Stimulated activated CD4-positive, alpha-beta T cell treated with anti-CD3 and anti-CD28 coated beads, Interleukin-4, amount 100 ng/mL, for 4 hours (primary cell): Measurements from ENCODE around the gene SERPINA1.

Source experiments
- DNase-seq, 2 experiments: peaks; one replicate each; pipeline ENCODE4 v3.0.0-alpha.2; 2020

Gene SERPINA1

GRCh38 chr14:94382716-94383596 lies 5.4 kb downstream of the SERPINA1 start:
- DNase-seq = no peak

DNA sequence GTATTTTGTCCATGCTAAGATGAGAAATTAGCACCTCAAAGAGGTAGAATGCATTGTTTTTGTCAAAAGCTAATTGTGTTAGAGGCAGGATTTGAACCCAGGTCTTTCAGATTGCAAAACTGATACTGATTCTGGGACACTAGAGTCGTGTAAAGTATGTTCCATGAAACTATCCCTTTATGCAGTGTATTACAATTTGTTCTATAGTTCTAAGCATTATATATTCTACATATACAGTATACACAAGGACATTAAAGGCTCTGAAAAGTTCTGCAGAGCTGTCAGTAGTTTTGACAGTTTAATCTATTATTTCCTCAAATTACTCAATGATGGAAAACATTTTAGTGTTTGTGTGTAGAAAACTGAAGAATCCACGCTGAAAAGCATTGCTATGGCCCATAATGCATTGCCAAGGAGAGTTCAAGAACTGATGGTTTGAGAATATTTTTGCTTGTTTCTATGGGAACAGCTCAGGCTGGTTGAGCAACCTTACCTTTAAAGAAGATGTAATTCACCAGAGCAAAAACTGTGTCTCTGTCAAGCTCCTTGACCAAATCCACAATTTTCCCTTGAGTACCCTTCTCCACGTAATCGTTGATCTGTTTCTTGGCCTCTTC lies 6.2 kb downstream of the SERPINA1 start:
- no peak for DNase-seq

DNA sequence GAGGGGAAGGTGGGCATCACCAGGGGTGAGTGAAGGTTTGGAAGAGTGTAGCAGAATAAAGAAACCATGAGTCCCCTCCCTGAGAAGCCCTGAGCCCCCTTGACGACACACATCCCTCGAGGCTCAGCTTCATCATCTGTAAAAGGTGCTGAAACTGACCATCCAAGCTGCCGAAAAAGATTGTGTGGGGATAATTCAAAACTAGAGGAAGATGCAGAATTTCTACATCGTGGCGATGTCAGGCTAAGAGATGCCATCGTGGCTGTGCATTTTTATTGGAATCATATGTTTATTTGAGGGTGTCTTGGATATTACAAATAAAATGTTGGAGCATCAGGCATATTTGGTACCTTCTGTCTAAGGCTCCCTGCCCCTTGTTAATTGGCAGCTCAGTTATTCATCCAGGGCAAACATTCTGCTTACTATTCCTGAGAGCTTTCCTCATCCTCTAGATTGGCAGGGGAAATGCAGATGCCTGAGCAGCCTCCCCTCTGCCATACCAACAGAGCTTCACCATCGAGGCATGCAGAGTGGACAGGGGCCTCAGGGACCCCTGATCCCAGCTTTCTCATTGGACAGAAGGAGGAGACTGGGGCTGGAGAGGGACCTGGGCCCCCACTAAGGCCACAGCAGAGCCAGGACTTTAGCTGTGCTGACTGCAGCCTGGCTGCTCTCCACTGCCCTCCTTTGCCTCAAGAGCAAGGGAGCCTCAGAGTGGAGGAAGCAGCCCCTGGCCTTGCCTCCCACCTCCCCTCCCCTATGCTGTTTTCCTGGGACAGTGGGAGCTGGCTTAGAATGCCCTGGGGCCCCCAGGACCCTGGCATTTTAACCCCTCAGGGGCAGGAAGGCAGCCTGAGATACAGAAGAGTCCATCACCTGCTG lies 7.0 kb downstream of the SERPINA1 start:
- no peak for DNase-seq

DNA sequence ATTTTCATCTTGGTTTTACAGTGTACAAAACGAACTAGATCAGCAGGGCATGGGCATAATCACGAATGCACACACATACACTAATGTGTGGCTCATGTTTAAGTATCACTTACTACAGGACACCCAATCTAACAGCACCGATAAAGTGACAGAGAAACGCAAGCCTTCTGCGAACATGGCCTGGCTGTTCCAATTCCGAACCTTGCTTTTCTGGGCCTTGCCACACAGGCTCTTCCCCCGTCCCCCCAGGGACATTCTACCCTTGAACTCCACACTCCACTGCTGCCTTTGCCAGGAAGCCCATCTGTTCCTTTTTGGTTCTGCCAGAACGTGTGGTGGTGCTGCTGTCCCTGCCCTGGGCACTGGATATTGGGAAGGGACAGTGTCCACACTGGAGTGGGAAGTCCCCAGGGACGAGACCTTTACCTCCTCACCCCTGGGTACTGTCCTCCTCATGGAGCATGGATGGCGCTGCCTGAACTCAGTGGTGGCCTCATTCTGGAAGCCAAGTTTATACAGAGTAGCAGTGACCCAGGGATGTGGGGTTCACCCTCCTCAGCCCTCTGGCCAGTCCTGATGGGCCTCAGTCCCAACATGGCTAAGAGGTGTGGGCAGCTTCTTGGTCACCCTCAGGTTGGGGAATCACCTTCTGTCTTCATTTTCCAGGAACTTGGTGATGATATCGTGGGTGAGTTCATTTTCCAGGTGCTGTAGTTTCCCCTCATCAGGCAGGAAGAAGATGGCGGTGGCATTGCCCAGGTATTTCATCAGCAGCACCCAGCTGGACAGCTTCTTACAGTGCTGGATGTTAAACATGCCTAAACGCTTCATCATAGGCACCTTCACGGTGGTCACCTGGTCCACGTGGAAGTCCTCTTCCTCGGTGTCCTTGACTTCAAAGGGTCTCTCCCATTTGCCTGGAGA lies 7.9 kb downstream of the SERPINA1 start:
- DNase-seq = no peak

DNA sequence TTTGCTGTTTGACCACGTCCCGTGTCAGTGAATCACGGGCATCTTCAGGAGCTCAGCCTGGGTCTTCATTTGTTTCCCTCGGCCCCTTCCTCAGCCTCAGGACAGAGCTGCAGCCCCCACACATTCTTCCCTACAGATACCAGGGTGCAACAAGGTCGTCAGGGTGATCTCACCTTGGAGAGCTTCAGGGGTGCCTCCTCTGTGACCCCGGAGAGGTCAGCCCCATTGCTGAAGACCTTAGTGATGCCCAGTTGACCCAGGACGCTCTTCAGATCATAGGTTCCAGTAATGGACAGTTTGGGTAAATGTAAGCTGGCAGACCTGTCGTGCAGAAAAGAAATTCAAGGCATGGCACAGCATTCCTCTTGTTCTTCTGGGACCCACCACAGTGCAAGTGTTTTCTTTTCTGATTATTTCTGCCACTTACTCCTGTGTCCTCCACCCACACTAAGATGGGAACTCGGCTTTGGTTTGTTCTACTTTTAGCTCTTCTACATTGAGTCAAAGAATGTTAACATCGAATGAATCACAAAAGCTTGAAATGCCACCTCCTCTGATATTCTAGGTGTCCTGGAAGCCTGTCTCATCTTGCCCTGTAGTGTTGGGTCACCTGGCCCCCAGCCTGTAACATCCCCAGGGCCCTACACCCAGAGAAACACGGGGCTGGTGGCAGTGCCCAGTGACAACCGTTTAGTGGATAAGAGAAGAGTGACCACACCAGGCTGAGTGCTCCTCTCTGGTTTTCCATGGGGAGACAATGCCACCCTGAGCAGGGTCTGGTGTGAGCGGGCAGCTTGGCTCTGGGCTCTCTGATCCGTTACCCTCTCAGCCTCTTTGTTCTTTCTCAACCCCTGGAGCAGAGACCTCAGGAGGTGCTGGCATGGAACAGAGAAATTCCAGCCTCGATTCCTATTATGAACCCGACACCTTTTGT lies 8.8 kb downstream of the SERPINA1 start:
- DNase-seq = no peak

GRCh38 chr14:94378527-94379290 lies 9.7 kb downstream of the SERPINA1 start:
- no peak for DNase-seq

DNA sequence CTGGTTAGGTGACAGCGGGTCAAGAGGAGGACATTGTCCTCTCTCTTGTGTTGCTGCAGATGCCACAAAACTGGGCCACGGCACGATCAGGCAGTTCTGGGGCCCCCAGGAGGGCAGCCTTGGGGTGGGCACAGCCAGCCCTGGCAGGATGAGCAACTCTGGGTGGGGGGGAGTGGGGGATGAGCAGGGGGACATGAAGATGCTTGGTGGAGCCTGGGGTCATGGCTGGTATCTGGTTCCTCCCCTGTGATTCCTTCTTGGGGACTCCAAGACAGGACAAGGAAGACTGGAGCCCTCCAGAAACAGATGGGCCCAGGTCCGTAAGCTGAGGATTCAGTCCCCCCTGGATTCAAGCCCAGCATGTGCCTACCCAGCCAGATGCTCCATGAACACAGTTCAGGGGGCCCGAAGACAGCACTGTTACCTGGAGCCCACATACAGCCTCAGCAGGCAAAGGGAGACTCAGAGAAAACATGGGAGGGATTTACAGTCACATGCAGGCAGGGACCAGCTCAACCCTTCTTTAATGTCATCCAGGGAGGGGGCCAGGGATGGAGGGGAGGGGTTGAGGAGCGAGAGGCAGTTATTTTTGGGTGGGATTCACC lies 10.4 kb downstream of the SERPINA1 start:
- no peak for DNase-seq

DNA sequence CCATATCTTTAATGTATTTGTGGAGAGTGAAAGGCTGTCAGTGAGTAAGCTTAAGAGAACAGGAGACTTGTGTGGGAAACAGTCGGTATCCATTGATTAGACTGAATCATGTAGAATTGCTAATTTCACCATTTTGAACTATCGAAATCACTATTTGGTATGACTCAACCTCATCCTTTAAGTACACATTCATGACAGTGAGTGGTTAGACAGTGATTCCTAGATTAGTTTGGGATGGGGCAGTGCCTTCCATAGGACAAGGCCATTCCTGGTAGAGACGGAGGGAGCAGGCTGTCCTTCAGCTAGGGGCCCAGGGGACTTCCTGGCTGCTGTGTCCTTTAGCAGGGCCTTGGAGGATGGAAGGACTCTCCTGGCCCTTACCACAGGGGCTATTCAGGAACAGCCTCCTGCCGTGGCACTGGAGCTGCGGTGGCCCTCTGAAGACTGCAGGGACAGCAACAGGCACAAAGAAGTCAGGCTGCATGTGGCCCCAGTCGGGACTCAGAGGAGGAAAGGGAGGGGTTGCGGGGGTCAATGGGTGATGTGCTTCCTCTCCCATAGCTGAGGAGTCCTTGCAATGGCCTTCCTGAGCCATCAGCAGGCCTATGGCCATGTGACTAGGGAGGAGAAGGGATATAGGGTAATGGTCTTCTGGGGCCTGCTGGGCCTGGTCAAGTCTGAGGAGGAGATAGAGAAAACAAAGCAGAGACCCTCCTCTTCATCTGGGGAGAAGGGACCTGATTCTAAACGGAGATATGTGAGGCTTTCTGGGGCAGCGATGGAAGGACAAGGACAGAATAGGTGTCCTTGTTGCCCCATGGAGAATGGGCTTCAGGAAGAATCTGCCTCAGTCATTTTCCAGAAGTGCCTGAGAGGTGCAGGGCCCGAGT lies 11.2 kb downstream of the SERPINA1 start:
- no peak for DNase-seq

DNA sequence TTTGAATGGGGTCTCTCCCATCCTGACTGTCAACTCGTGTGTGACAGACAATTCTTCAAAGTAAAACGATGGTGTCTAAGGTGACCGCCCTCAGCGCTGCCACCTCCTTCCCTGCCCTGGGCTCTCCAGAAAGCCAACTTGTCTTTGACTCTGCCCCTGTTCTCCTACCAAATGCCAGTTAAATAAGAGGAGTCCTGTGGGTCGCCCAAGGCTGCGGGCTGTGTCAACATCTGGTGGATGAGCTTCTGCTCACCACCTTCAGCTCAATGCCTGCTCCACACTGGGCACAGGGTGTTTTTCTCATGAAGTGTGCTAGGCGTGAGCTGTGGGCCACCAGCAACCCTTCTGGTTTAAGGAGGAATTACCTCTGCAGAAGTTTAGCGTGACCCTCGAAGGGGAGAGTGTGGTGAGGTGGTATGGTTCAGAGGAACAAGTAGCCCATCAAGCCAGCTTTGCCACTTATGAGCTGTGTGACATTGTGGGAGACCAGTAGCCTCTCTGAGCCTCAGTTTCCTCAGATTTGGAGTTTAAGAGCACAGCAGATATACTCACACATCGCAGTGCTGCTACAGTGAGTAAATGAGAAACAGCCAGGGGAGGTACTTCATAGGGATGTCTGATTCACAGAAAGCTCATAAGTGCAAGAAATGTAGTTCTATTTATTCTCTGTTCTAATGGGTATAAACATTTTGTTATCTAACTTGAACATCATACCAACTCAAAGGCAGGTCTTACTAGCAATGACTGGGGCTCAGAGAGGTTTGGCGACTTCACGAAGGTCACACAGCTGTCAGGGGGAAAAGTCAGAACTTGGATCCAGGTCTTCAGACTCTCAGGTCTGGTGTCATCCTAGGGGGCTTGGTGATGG lies 12.1 kb downstream of the SERPINA1 start:
- DNase-seq = no peak

- DNase-seq = no peak
Measured at GRCh38 chr14:94375552-94376107, 12.8 kb downstream of the SERPINA1 start.

- no peak for DNase-seq
Measured at GRCh38 chr14:94374749-94375260, 13.6 kb downstream of the SERPINA1 start.

DNA sequence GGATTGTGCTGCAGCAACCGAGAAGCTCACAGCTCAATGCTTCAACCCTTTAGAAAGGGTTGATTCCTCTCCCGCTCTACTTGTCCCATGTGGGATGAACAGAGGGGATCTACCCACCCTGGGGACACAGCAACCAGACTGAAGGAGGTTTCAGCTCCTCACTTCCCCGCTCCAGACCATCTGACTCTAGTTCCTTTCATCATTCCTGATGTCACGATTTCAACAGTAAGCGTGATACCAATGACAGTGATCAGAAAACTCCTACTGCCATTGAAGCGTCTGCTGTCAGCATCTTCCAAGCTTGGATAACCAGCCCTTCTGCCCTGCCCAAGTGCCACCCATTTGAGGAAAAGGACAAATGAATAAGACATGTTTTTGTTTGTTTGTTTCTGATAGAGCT lies 14.3 kb downstream of the SERPINA1 start:
- no peak for DNase-seq

GRCh38 chr14:94373708-94374107 lies 14.7 kb downstream of the SERPINA1 start:
- DNase-seq = no peak

GRCh38 chr14:94372021-94372605 lies 16.3 kb downstream of the SERPINA1 start:
- DNase-seq = no peak

DNA sequence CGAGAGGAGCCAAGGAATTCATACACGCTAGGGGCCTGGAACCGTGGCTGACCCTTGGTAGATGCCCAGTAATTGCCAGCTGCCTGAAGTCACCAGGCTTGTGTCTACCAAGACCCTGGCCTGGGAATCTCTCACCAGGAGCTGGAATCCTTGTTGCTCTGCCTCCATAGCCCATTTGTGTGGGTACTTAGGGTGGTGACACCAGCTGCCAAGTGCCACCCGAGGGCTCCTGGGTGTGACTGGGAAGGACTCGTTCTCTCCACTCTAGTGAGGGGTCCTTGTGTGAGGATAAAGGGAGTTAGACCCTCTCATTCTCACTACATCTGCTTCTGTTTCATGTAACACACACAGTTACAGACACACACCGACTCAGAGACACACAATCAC lies 17.9 kb downstream of the SERPINA1 start:
- DNase-seq = no peak

GRCh38 chr14:94369766-94370523 lies 18.5 kb downstream of the SERPINA1 start:
- peak in 1 of 2 experiments; percentile 0 for DNase-seq
